Prostate gland (tissue), 2 donors: ENCODE measurements around the gene RHOU. TPM values are rescaled to one million over a fixed set of nuclear protein-coding genes. Genes with fewer than 3 reads are reported as not detected.

Source experiments
- DNase-seq: peaks from one replicate; pipeline ENCODE4 v3.0.0-alpha.2; 2019; ENCODE audit warnings: low spot score
- H3K27ac ChIP-seq, 2 donors: fragments of 200-600 bp; sonication (generic); 2 replicates each; pipeline ENCODE4 v1.5.1; 2017 to 2019
- H3K27me3 ChIP-seq: fragments of 200-600 bp; sonication (generic); replicated peaks from 2 replicates; pipeline ENCODE4 v1.5.1; 2019; ENCODE audit not compliant: insufficient read depth
- H3K36me3 ChIP-seq, 2 donors: fragments of 200-600 bp; sonication (generic); 1 replicate in 1 of 2; 2 replicates in 1 of 2; pipeline versions ENCODE4 v1.5.1 to v1.8.1; 2017 to 2019
- H3K4me1 ChIP-seq: fragments of 200-600 bp; sonication (generic); replicated peaks from 2 replicates; pipeline ENCODE4 v1.5.1; 2019
- H3K4me3 ChIP-seq, 2 donors: fragments of 200-600 bp; sonication (generic); 2 replicates each; pipeline ENCODE4 v1.5.1; 2017 to 2019
- H3K9me3 ChIP-seq: fragments of 200-600 bp; sonication (generic); 2 replicates; pipeline ENCODE4 v1.5.1; 2017
- CTCF ChIP-seq, 4 experiments: fragments of 200-600 bp in 2 of 4; fragments of 450-650 bp in 2 of 4; sonication (generic) in 2 of 4; IDR thresholded peaks; 1 replicate in 3 of 4; 2 replicates in 1 of 4; pipeline ENCODE4 v1.5.1; 2016 to 2019; ENCODE audit warnings: antibody characterized with exemption in 4 of 4, mild to moderate bottlenecking in 2 of 4, moderate library complexity in 2 of 4
- POLR2A ChIP-seq: fragments of 450-650 bp; IDR thresholded peaks from one replicate; pipeline ENCODE4 v1.6.1; 2016; ENCODE audit warnings: antibody characterized with exemption, mild to moderate bottlenecking
- POLR2AphosphoS5 ChIP-seq: sonication (generic); formaldehyde crosslinking; IDR thresholded peaks from one replicate; pipeline ENCODE4 v1.6.1; 2017; ENCODE audit warnings: antibody characterized with exemption
- WGBS: methylation state at CpG from one replicate; pipeline ENCODE4 v1.1.5; 2018; 5-methylcytosine and 5-hydroxymethylcytosine counted together
- intact Hi-C: fragments of 100-400 bp; cut with DNase I; formaldehyde crosslinking; loops from one replicate; pipeline ENCODE4 v1.14.2; 2022
- total RNA-seq, 2 donors: library from RNA; depleted of rRNA; stranded (reverse); fragments of >200 nt; gene quantifications; one replicate each; pipeline ENCODE4 v1.1.0, GENCODE V29; 2016

RHOU gene
- total RNA-seq, 2 donors from 2014 or later, result 39.6 to 75.9 TPM

- no peak overlapping the region for H3K27ac ChIP-seq
- H3K4me1 ChIP-seq, result no peaks in the 10 kb centered on the region
- no peaks in the 10 kb centered on the region for H3K9me3 ChIP-seq
- DNase-seq, result no peak
- H3K4me3 ChIP-seq, result no peak overlapping the region
- no peaks in the 10 kb centered on the region for H3K36me3 ChIP-seq
- H3K27me3 ChIP-seq, result no peaks in the 10 kb centered on the region
- 28% methylated on average over 8 of the region's 8 CpGs for WGBS
- TF ChIP-seq POLR2AphosphoS5 (no peak), CTCF (IDR thresholded peaks at IDR 0.05) (no peak), POLR2A (no peak)
- intact Hi-C loops, result no loop called here
Measured at GRCh38 chr1:228781161-228781808, 46.0 kb downstream of the RHOU start.

GRCh38 chr1:228781809-228782661 lies 46.8 kb downstream of the RHOU start:
- WGBS, result 67% methylated on average over 10 of the region's 10 CpGs
- DNase-seq, result no peak
- Histone ChIP-seq H3K4me1 (no peaks in the 10 kb centered on the region), H3K27me3 (no peaks in the 10 kb centered on the region), H3K4me3 (no peak overlapping the region), H3K27ac (no peak overlapping the region), H3K9me3 (no peaks in the 10 kb centered on the region), H3K36me3 (no peaks in the 10 kb centered on the region)
- no peak for TF ChIP-seq POLR2AphosphoS5
- TF ChIP-seq CTCF (IDR thresholded peaks at IDR 0.05), result no peak
- intact Hi-C loops, result no loop called here

GRCh38 chr1:228782662-228783417 lies 47.6 kb downstream of the RHOU start:
- no peaks in the 10 kb centered on the region for H3K9me3 ChIP-seq
- TF ChIP-seq CTCF (IDR thresholded peaks at IDR 0.05), result no peak
- TF ChIP-seq POLR2A, result no peak
- TF ChIP-seq POLR2AphosphoS5, result no peak
- intact Hi-C loops, result no loop called here
- H3K4me1 ChIP-seq, result no peaks in the 10 kb centered on the region
- H3K27ac ChIP-seq, result no peak overlapping the region
- no peaks in the 10 kb centered on the region for H3K27me3 ChIP-seq
- no peak overlapping the region for H3K4me3 ChIP-seq
- no peak for DNase-seq
- WGBS, result 79% methylated on average over 5 of the region's 5 CpGs
- no peaks in the 10 kb centered on the region for H3K36me3 ChIP-seq

- H3K4me1 ChIP-seq, result no peaks in the 10 kb centered on the region
- DNase-seq, result no peak
- H3K9me3 ChIP-seq, result no peaks in the 10 kb centered on the region
- no peak for TF ChIP-seq POLR2AphosphoS5
- no peaks in the 10 kb centered on the region for H3K36me3 ChIP-seq
- intact Hi-C loops, result no loop called here
- no peak overlapping the region for H3K27ac ChIP-seq
- no peak overlapping the region for H3K4me3 ChIP-seq
- H3K27me3 ChIP-seq, result no peaks in the 10 kb centered on the region
- 92% methylated on average over 11 of the region's 11 CpGs for WGBS
Measured at GRCh38 chr1:228783418-228784040, 48.2 kb downstream of the RHOU start.

- no peaks in the 10 kb centered on the region for H3K36me3 ChIP-seq
- TF ChIP-seq POLR2A (no peak), CTCF (IDR thresholded peaks at IDR 0.05) (no peak), POLR2AphosphoS5 (no peak)
- DNase-seq, result no peak
- intact Hi-C loops, result no loop called here
- H3K4me3 ChIP-seq, result no peak overlapping the region
- no peaks in the 10 kb centered on the region for H3K27me3 ChIP-seq
- no peaks in the 10 kb centered on the region for H3K4me1 ChIP-seq
- 87% methylated on average over 3 of the region's 3 CpGs for WGBS
- no peak overlapping the region for H3K27ac ChIP-seq
- H3K9me3 ChIP-seq, result no peaks in the 10 kb centered on the region
Measured at GRCh38 chr1:228784181-228784580, 48.9 kb downstream of the RHOU start.
